NCI-H345 treated with DMSO at 0.1 percent for 48 hours (cell line): ENCODE results near the gene WFS1.

Experiments used
- DNase-seq: peaks from one replicate; lab custom pipeline; 2025; ENCODE audit not compliant: unreplicated experiment; lab: John Stamatoyannopoulos, UW

Gene WFS1

GRCh38 chr4:6324461-6324998 lies 54.9 kb downstream of the WFS1 start:
- no peak for DNase-seq

- no peak for DNase-seq
Measured at GRCh38 chr4:6324999-6325787, 55.5 kb downstream of the WFS1 start.

GRCh38 chr4:6325788-6326290 lies 56.2 kb downstream of the WFS1 start:
- no peak for DNase-seq

GRCh38 chr4:6326312-6327060 lies 56.8 kb downstream of the WFS1 start:
- no peak for DNase-seq

- peak; percentile 23 for DNase-seq
Measured at GRCh38 chr4:6327220-6327917, 57.7 kb downstream of the WFS1 start.

- DNase-seq, result no peak
Measured at GRCh38 chr4:6328526-6328925, 58.9 kb downstream of the WFS1 start.

GRCh38 chr4:6329478-6330383 lies 60.1 kb downstream of the WFS1 start:
- no peak for DNase-seq

- no peak for DNase-seq
Measured at GRCh38 chr4:6330384-6330767, 60.7 kb downstream of the WFS1 start.

GRCh38 chr4:6331018-6331417 lies 61.4 kb downstream of the WFS1 start:
- no peak for DNase-seq

GRCh38 chr4:6331468-6331867 lies 61.8 kb downstream of the WFS1 start:
- no peak for DNase-seq

GRCh38 chr4:6332042-6332668 lies 62.5 kb downstream of the WFS1 start:
- DNase-seq, result no peak

- no peak for DNase-seq
Measured at GRCh38 chr4:6332669-6333050, 63.0 kb downstream of the WFS1 start.

GRCh38 chr4:6333301-6334202 lies 63.9 kb downstream of the WFS1 start:
- DNase-seq, result no peak

GRCh38 chr4:6334203-6334887 lies 64.7 kb downstream of the WFS1 start:
- DNase-seq, result no peak

GRCh38 chr4:6335040-6335590 lies 65.5 kb downstream of the WFS1 start:
- DNase-seq, result no peak

GRCh38 chr4:6336166-6336565 lies 66.5 kb downstream of the WFS1 start:
- DNase-seq, result no peak

GRCh38 chr4:6337331-6337935 lies 67.8 kb downstream of the WFS1 start:
- DNase-seq, result no peak
